K562 (cell line): ENCODE measurements around the gene FAM193A. TPM values are rescaled to one million over a fixed set of nuclear protein-coding genes. Genes with fewer than 3 reads are reported as not detected.
A peak's percentile ranks its signal among the peaks of the same experiment; 100 is the strongest.

Source experiments
- CBX5 ChIP-seq: IDR thresholded peaks from 2 replicates; pipeline ENCODE4 v1.6.1; 2014; ENCODE audit warnings: low read depth, borderline replicate concordance
- ETV6 ChIP-seq, 3 experiments: fragments of 150-350 bp in 1 of 3; sonication (generic) in 1 of 3; formaldehyde crosslinking in 1 of 3; IDR thresholded peaks; 2 replicates each; pipeline versions ENCODE4 v1.6.1 to v1.8.0; 2014 to 2022; ENCODE audit warnings: borderline replicate concordance in 2 of 3, low read depth in 2 of 3, antibody characterized with exemption in 1 of 3, low read length in 1 of 3, mild to moderate bottlenecking in 1 of 3, missing genetic modification reagents in 1 of 3
- HDAC1 ChIP-seq, 2 experiments: fragments of 450-650 bp; IDR thresholded peaks; 2 replicates each; pipeline ENCODE4 v1.6.1; 2016 to 2017; ENCODE audit warnings: inconsistent platforms in 1 of 2, mild to moderate bottlenecking in 1 of 2, moderate library complexity in 1 of 2
- L3MBTL2 ChIP-seq: fragments of 450-650 bp; IDR thresholded peaks from 2 replicates; pipeline ENCODE4 v1.6.1; 2016; ENCODE audit warnings: mild to moderate bottlenecking, moderate library complexity
- NR2F6 ChIP-seq: fragments of 450-650 bp; formaldehyde crosslinking; IDR thresholded peaks from 2 replicates; pipeline ENCODE4 v1.4.0; 2020; ENCODE audit warnings: mild to moderate bottlenecking
- POLR3G ChIP-seq: IDR thresholded peaks from 2 replicates; pipeline ENCODE4 v1.6.1; 2011; ENCODE audit not compliant: insufficient read length, insufficient replicate concordance; ENCODE audit errors: extremely low read depth
- SP1 ChIP-seq: sonication (generic); formaldehyde crosslinking; IDR thresholded peaks from 2 replicates; pipeline ENCODE4 v1.8.1; 2022; ENCODE audit warnings: mild to moderate bottlenecking, missing genetic modification reagents
- ZFPM2 ChIP-seq: fragments of 250-450 bp; sonication (Bioruptor Pico); IDR thresholded peaks from 2 replicates; pipeline ENCODE4 v1.5.1; 2022; ENCODE audit warnings: mild to moderate bottlenecking
- ZNF134 ChIP-seq: fragments of 250-450 bp; sonication (Bioruptor Pico); conservative IDR thresholded peaks from 2 replicates; pipeline ENCODE4 v1.4.0; 2020
- ZNF143 ChIP-seq: sonication (generic); formaldehyde crosslinking; IDR thresholded peaks from 2 replicates; pipeline ENCODE4 v1.9.0; 2022; ENCODE audit warnings: mild to moderate bottlenecking, missing genetic modification reagents
- ZNF212 ChIP-seq: fragments of 450-650 bp; formaldehyde crosslinking; IDR thresholded peaks from 2 replicates; pipeline ENCODE4 v1.4.0; 2020; ENCODE audit warnings: mild to moderate bottlenecking
- polyA plus RNA-seq, 8 experiments: library from polyadenylated mRNA; depleted of rRNA in 4 of 8; stranded (reverse) in 5 of 8; unstranded in 3 of 8; fragments of >200 nt; fragmentation: Nextera tagmentation in 2 of 8; fragmentation: Illumina TruSeq in 1 of 8; extraction: Ambion mirVana in 2 of 8; extraction: Trizol in 1 of 8; gene quantifications; 2 replicates each; pipeline versions ENCODE4 v1.2.1 to v1.2.3, GENCODE V29; 2011 to 2014; ENCODE audit warnings: inconsistent platforms in 1 of 8, missing spikeins in 1 of 8
- total RNA-seq, 7 experiments: library from RNA; depleted of rRNA in 6 of 7; stranded (reverse); fragments of >200 nt in 6 of 7; fragmentation: Illumina TruSeq in 2 of 7; extraction: Trizol in 2 of 7; gene quantifications; 2 replicates each; pipeline versions ENCODE4 v1.2.1 to v1.2.3, GENCODE V29; 2011 to 2021; ENCODE audit warnings: low replicate concordance in 1 of 7
- TF ChIP-seq, protein P1 (sequence below): fragments of 250-450 bp; sonication (Bioruptor Pico); IDR thresholded peaks from 2 replicates; pipeline ENCODE4 v1.5.0; 2021
- TF ChIP-seq, protein P2 (sequence below): fragments of 250-450 bp; sonication (Bioruptor Pico); IDR thresholded peaks from 2 replicates; pipeline ENCODE4 v1.4.0; 2020; ENCODE audit warnings: mild to moderate bottlenecking
- TF ChIP-seq, protein P3 (sequence below): fragments of 450-650 bp; IDR thresholded peaks from 2 replicates; pipeline ENCODE4 v1.6.1; 2016; ENCODE audit warnings: mild to moderate bottlenecking
- TF ChIP-seq, protein P4 (sequence below): sonication (generic); formaldehyde crosslinking; IDR thresholded peaks from 2 replicates; pipeline ENCODE4 v1.8.1; 2023; ENCODE audit warnings: mild to moderate bottlenecking, missing genetic modification reagents
- TF ChIP-seq, protein P5 (sequence below), 3 experiments: fragments of 200-800 bp in 1 of 3; fragments of 250-450 bp in 1 of 3; fragments of 450-650 bp in 1 of 3; sonication (Bioruptor Pico) in 1 of 3; sonication (Bioruptor generic) in 1 of 3; formaldehyde crosslinking in 1 of 3; IDR thresholded peaks; 2 replicates each; pipeline versions ENCODE4 v1.6.1 to v1.8.0; 2016 to 2022; ENCODE audit warnings: mild to moderate bottlenecking in 2 of 3, missing genetic modification characterization in 2 of 3, missing compliant biosample characterization in 1 of 3, moderate library complexity in 1 of 3

The FAM193A gene
- total and polyA plus RNA-seq, 9 of the 15 experiments (the other 6 are each of a cell fraction or from before 2014, with no cell fraction given) = 0.46 to 24.6 (median 9.6) TPM

DNA sequence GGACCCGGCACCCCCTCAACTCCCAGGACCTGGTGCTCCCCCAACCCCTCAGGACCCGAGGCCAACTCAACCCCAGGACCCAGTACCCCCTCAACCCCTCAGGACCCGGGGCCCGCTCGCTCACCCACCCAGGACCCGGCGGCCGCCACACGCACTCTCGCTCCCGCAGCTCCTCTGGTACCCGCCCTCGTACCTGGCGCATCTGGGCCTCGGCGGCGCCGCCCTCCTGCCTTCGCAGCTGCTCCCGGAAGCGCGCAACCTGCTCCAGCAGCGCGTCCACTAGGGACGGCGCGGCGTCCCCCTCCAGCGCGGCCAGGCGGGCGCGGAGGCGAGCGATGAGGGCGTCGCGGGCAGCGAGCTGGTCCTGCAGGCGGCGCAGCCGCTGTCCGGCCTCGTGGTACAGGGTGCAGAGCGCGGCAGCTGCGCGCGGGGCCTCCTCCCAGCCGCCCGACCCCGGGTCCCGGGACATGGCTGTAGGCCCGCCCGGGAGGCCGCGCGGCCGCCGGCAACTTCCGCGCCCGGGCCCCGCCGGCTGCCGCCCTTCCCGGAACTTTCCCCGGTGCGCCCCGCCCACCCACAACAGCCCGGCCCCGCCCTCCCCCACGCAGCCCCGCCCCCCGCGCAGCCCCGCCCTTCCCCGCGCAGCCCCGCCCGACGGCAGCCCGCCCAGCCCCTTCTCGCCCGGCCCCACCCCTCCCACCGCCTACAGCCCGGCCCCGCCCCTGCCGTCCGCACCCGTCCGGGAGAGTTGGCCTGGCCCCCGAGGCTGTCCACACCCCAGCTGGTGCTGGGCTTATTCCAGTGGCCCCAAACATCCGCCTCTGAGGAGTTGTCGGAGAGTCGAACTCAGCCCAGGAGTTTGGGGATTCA lies 219.6 kb downstream of the FAM193A start, which contains the start of gene TNIP2 (continued):
- TF ChIP-seq HDAC1 (IDR thresholded peaks at IDR 0.05) = peak in 1 of 2 experiments; percentile 55; a peak in 2 of 4 replicates
- TF ChIP-seq, protein P1, sequence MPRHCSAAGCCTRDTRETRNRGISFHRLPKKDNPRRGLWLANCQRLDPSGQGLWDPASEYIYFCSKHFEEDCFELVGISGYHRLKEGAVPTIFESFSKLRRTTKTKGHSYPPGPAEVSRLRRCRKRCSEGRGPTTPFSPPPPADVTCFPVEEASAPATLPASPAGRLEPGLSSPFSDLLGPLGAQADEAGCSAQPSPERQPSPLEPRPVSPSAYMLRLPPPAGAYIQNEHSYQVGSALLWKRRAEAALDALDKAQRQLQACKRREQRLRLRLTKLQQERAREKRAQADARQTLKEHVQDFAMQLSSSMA (CRISPR knock-in tag) = peak; percentile 79; the same call in 1 of the 2 replicates
- TF ChIP-seq, protein P2, sequence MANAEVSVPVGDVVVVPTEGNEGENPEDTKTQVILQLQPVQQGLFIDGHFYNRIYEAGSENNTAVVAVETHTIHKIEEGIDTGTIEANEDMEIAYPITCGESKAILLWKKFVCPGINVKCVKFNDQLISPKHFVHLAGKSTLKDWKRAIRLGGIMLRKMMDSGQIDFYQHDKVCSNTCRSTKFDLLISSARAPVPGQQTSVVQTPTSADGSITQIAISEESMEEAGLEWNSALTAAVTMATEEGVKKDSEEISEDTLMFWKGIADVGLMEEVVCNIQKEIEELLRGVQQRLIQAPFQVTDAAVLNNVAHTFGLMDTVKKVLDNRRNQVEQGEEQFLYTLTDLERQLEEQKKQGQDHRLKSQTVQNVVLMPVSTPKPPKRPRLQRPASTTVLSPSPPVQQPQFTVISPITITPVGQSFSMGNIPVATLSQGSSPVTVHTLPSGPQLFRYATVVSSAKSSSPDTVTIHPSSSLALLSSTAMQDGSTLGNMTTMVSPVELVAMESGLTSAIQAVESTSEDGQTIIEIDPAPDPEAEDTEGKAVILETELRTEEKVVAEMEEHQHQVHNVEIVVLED (CRISPR knock-in tag) = peak; percentile 79
- TF ChIP-seq, protein P3, sequence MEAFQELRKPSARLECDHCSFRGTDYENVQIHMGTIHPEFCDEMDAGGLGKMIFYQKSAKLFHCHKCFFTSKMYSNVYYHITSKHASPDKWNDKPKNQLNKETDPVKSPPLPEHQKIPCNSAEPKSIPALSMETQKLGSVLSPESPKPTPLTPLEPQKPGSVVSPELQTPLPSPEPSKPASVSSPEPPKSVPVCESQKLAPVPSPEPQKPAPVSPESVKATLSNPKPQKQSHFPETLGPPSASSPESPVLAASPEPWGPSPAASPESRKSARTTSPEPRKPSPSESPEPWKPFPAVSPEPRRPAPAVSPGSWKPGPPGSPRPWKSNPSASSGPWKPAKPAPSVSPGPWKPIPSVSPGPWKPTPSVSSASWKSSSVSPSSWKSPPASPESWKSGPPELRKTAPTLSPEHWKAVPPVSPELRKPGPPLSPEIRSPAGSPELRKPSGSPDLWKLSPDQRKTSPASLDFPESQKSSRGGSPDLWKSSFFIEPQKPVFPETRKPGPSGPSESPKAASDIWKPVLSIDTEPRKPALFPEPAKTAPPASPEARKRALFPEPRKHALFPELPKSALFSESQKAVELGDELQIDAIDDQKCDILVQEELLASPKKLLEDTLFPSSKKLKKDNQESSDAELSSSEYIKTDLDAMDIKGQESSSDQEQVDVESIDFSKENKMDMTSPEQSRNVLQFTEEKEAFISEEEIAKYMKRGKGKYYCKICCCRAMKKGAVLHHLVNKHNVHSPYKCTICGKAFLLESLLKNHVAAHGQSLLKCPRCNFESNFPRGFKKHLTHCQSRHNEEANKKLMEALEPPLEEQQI = no peak
- TF ChIP-seq ZNF143 (CRISPR knock-in tag) = no peak
- TF ChIP-seq ZFPM2 (CRISPR knock-in tag) = no peak
- peak; percentile 79 to 92 for TF ChIP-seq ETV6 (IDR thresholded peaks at IDR 0.05; ENCODE audit: borderline replicate concordance in 1 of 2, low read depth in 2 of 2, low read length in 1 of 2)
- peak; percentile 82; the same call in 1 of the 2 replicates for TF ChIP-seq ETV6 (CRISPR knock-in tag; IDR thresholded peaks at IDR 0.05; ENCODE audit: borderline replicate concordance)
- TF ChIP-seq L3MBTL2 = peak; percentile 96
- no peak for TF ChIP-seq CBX5
- TF ChIP-seq ZNF134 (CRISPR knock-in tag) = no peak
- no peak for TF ChIP-seq ZNF212 (CRISPR knock-in tag)
- TF ChIP-seq, protein P4, sequence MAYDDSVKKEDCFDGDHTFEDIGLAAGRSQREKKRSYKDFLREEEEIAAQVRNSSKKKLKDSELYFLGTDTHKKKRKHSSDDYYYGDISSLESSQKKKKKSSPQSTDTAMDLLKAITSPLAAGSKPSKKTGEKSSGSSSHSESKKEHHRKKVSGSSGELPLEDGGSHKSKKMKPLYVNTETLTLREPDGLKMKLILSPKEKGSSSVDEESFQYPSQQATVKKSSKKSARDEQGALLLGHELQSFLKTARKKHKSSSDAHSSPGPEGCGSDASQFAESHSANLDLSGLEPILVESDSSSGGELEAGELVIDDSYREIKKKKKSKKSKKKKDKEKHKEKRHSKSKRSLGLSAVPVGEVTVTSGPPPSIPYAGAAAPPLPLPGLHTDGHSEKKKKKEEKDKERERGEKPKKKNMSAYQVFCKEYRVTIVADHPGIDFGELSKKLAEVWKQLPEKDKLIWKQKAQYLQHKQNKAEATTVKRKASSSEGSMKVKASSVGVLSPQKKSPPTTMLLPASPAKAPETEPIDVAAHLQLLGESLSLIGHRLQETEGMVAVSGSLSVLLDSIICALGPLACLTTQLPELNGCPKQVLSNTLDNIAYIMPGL (CRISPR knock-in tag) = no peak
- TF ChIP-seq, protein P5, sequence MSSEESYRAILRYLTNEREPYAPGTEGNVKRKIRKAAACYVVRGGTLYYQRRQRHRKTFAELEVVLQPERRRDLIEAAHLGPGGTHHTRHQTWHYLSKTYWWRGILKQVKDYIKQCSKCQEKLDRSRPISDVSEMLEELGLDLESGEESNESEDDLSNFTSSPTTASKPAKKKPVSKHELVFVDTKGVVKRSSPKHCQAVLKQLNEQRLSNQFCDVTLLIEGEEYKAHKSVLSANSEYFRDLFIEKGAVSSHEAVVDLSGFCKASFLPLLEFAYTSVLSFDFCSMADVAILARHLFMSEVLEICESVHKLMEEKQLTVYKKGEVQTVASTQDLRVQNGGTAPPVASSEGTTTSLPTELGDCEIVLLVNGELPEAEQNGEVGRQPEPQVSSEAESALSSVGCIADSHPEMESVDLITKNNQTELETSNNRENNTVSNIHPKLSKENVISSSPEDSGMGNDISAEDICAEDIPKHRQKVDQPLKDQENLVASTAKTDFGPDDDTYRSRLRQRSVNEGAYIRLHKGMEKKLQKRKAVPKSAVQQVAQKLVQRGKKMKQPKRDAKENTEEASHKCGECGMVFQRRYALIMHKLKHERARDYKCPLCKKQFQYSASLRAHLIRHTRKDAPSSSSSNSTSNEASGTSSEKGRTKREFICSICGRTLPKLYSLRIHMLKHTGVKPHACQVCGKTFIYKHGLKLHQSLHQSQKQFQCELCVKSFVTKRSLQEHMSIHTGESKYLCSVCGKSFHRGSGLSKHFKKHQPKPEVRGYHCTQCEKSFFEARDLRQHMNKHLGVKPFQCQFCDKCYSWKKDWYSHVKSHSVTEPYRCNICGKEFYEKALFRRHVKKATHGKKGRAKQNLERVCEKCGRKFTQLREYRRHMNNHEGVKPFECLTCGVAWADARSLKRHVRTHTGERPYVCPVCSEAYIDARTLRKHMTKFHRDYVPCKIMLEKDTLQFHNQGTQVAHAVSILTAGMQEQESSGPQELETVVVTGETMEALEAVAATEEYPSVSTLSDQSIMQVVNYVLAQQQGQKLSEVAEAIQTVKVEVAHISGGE (CRISPR knock-in tag; IDR thresholded peaks at IDR 0.05) = peak in 1 of 3 experiments; percentile 69; a peak in 2 of 6 replicates
- TF ChIP-seq NR2F6 (CRISPR knock-in tag) = no peak
- peak; percentile 23; the same call in 1 of the 2 replicates for TF ChIP-seq SP1 (CRISPR knock-in tag)
- no peak for TF ChIP-seq POLR3G
